GM21723 (cell line): ENCODE measurements around the gene AMPD3.

Experiments used
- ATAC-seq: cut with Tn5 transposase; IDR thresholded peaks from one replicate; pipeline ENCODE4 v1.9.1; 2021; ENCODE audit warnings: mild to moderate bottlenecking, moderate library complexity; ENCODE audit not compliant: unreplicated experiment

The AMPD3 gene

DNA sequence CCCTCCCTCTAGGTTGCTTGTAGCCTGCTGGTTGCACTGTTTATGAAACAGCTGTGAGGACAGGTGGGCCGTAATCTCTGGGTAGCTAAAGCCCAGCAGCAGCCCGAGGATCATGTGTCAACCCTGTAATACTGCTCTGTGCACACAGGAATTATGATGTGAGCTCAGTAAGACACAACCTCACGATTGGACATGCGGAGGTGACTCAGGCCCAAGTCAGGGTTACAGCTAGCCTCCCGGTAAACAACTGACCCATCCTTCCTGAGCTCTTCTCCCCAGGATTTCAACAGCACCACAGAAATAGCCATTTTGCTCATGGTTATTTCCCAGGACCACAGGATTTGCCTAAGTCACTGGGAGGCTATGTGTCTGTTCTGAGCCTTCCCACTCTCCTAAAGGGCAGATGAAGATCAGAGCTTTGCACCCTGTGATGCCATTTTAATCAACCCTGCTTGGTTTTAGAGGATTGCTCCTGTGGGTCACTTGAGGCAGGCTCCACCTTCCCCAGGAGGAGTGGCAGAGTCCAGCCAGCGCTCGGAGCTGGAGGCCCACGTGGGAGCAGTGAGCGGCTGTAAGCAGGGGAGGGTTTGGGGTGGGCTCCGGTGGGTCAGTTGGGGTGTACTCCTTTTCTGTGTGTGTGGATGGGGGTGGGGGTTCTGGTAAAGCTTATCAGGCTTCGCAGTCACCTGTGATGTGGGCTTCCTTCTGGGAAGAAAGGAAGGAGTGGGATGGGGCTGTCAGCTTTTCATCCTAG lies at the start of gene AMPD3:
TSS of gene AMPD3 (plus strand) at position 387 of the 754 bp plus-strand sequence. CDS start 6,256 bp downstream, outside the sequence.
- peak; percentile 15 for ATAC-seq

DNA sequence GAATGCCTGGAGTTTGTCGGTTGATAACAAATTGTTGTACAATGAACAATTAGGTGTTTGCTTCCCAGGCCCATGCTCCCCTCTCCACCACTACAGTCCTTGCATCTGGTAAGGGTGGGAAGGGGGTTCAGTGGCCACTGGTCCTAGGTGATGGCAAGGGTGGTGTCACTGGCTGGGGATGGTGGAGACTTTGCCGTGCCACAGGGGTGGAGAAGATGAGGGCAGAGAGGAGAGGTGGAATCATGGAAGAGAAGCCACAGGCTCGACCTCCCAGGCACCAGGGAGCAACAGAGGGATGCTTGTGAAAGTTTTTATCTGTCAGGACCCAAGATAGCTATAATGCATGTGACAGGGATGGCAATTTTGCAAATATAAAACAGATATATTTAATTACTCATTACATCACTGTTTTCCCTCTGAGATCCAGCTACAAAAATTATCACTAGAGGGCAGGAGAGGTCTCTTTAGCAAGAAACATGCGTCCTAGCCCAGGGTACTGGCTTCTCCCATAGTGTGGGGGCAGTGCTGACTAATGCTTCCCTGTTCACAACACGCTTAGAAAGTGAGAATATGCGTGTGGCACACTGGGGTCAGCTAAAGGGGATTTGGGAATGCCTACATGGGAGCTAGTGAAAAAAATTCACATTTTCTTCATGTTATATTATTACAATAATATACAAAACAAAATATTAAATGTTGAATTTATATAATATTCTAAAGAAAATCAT lies 49.0 kb upstream of the AMPD3 start:
- peak; percentile 68 for ATAC-seq

DNA sequence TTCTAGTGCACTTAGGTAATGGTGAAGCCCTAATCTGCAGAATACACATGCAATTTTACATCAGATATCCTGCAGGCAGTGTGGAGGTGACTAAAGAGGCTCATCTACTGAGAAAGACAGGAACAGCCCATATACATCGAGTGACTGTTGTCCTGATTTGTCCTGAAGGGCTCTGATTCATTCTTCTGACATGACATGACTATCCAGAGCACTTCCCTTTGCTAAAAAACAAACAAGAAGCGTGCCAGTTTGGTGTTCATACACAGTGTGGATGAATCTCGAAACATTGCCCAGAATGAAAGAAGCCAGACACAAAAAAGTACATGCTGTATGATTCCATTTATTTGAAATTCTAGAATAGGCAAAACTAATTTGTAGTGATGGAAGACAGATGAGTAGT lies 48.0 kb upstream of the AMPD3 start:
- no peak for ATAC-seq

DNA sequence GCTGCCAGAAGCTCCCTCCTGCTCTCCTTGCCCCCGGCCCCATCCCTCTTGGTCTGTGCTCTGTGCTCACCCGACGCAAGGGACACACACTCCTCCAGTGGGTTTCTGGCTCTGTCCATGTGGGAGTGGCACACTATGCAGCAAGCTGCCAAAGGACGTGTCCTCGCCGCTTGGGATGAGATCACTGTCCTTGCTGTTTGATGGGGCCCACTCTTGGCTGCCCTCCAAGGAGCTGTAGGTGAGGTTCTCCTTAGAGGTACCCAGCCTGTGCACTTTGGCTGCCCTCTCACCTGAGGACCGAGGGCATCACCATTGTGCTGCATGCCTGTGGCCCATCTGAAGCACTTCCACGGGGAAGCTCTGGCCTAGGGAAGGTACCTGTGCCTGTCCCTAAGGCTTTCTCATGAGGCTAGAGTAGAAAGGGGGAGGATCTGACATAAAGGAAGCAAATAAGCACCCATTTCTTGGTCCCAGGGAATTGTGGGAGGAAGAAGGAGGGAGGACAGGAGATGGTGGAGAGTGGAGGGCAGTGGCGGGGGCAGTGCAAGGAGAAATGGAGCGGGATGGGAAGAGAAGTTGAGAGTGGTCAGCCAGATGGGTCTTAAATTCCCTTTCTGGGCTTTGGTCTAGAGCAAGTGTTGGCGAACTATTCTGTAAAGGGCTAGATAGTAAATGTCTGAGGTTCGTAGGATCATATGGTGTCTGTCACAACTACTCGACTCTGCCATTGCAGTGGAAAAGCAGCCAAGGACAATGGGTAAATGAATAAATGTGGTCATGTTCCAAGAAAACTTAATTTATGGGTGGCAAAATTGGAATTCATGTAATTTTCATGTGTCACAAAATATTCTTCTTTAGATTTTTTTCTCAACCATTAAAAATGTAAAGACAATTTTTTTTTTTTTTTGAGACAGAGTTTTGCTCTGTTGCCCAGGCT lies 47.0 kb upstream of the AMPD3 start:
- no peak for ATAC-seq

DNA sequence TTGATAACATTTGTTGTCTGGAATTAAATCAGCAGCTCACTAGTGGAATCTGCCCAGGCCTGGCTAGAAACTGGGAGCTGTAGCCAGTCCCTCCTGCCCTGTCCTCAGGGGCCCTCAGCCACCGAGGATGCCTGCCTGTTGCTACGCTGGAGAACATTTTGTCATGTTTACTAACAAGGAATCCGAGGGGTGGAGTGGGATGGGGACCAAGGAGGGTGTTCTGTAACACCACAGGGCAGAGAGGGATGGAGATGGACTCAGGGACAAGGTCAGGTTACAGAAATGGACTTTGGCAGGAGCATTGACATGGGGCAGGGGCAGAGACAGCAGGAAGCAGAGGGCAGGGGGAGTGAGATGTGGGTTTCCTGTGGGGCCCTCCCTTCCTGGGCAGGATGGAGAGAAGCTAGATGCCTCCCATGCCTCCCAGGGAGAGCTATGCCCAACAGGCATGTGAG lies 45.8 kb upstream of the AMPD3 start:
- no peak for ATAC-seq

DNA sequence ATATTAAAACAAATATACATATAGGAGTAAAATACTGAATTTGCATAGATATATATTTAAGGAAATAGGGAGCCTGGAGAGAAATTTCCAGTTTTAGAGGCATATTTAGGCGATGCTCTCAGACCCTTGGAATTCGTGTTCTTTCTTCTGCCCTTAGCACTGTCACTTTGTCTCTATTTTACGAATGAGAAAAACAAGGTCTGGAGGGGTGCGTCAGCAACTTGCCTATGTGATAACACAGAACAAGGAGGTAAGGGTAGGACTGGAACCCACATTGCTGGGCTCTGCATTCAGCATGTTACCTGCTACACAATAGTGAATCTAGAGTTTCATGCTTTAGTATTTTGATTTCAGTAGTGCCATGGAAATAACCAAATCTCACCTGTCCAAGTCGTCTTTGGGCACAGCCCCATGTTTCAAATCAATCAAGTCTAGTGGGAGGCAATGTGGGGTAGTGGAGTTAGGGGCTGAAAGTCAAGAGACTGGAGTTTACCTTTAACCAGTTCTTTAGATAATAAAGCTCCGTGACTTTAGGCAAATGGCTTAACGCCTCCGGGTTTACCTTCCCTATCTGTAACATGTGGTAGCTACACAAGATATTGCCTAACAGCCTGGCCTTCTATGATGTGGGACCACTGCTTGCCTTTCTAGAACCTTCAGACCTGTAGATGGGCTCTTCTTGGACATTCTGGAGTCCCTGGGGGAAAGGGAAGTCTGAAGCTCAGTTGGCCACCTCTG lies 44.8 kb upstream of the AMPD3 start:
- no peak for ATAC-seq

DNA sequence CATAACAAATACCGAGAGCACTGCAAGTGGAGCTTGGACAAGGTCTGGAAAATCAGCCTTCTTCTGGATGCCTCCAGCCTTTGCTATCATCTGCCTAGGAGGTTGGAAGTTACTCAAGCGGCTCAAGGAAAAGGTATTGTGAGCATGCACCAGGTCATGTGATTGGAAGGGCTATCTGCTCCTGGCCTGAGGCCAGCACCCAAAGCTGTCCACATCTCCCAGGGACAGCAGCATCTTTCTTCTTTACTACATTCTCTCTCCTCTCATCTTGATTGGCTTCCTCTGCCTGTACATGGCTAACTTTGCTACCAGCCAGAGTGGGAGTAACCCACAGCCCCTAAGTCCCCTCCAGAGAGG lies 44.2 kb upstream of the AMPD3 start:
- no peak for ATAC-seq

DNA sequence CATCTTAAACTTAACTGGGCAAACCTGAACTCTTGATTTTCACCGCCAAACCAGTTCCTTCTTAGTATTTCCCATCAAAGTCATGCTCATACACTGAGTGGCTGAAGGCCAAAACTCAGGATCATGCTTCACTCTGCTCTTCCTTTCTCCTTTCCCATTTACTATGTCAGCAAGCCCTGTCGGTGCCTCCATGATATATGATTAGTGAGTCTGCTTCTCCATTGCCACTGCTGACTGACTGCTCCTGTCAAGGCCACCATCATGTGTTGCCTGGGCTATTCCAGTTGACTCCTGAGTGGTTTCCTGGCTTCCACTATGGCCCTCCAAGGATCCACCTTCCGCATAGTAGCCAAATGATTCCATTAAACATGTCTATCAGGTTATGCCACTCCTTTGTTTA lies 42.8 kb upstream of the AMPD3 start:
- no peak for ATAC-seq

DNA sequence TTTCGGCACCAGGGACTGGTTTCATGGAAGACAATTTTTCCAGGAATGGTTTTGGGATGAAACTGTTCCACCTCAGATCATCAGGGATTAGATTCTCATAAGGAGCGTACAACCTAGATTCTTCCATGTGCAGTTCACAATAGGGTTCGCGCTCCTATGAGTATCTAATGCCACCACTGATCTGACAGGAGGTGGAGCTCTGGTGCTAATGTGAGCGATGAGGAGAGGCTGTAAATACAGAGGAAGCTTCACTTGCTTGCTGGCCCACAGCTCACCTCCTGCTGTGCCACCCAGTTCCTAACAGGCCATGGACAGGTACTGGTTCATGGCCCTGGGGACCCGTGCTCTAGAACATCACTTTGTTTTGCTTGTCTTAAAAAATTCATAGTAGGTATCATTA lies 41.8 kb upstream of the AMPD3 start:
- peak; percentile 64 for ATAC-seq

DNA sequence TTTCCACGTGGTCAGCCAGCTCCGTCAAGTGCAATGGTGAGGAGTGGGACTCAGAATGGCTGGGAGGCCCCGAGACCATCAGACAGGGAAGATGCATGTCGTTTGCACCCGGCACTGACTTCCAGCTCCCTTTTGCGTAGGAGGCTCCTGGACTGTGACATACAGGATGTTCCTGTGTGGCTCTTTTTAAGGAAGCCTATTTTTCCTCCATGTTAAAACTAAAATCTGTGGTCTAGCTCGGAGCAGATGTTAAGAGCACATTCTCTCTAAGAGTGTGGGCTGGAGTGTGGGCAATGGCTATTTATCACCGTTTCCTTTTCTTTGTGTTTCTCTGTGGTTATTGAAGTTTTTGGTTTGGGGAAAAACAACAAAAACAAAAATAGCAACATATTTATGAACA lies 40.9 kb upstream of the AMPD3 start:
- ATAC-seq: no peak

DNA sequence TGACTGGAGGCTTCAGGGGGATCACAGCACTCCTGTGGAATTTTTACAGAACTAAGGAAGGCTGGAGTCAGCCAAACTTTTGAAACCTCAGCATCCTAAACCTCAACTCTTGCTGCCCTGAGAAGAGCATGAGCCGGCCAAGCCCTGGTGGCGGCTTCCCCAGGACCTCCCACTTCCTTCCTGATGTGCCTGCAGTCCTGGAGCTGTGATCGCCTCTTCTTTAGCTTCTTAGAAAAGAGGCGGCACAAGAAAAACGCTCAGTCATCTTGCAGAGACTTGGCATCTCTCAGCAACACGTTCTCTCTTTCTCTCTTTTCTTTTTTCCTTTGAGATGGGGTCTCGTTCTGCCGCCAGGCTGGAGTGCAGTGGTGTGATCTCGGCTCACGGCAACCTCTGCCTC lies 40.4 kb upstream of the AMPD3 start:
- ATAC-seq: no peak

DNA sequence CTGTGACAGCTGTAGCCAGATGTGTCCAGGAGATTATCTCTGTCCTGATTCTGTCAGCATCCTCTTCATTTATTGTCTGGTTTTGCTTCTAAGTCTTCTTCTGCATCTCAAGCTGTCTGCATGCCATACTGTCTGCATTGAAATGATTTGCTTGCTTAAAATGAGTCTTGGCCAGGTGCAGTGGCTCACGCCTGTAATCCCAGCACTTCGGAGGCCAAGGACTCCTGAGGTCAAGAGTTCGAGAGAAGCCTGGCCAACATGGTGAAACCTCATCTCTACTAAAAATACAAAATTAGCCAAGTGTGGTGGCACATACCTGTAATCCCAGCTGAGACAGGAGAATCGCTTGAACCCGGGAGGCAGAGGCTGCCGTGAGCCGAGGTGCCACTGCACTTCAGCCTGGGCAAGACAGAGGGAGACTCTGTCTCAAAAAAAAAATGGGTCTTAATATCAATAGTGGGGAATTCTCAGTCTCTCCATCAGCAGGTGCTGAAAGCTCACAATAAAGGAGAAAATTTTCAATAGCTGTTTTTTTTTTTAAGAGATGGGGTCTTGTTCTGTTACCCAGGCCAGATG lies 39.2 kb upstream of the AMPD3 start:
- ATAC-seq: no peak

DNA sequence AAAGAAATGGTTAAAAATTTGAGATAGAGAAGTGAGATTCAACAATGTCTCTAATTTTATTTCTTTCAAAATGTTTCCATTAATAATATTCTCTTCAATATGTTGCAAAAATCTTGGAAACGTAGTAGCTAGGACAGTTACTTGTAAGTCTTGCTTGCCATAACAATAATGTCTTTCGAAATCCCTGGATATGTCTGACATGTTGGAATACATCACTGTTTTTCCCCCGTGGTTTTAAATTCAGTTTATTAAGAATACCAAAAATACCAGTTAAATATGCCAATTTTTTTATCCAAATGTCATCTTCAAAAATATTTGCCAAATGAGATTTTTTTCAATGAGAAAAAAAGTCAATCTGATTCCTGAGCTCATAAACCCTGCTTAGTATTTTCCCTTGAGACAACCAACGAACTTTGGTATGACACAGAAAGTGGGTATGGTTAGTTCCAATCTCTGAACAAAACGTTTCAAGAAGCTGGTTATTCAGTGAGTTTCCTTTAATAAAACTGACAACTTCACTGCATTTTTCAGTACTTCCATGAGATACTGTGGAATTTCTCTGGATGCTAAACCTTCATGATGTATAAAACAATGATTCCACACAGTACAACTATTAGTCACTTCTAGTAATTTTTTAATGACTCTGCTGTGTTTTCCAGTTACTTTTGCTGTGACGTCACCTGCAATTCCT lies 36.7 kb upstream of the AMPD3 start:
- ATAC-seq: no peak

DNA sequence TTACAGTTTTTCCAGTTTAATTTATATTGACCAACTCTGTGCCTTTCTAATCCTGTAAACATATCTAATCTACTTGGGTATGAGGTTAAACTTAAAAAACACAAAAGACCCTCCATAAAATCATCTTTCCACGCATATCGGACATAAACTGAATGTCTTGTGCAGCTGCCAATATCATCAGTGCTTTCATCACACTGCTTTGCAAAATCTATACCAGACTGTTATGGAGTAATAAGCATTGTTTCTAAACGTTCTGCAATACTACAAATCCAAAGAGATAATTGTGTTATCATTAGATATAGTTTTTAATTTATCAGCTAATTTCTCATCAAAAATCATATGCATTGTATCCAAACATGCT lies 36.1 kb upstream of the AMPD3 start:
- no peak for ATAC-seq

DNA sequence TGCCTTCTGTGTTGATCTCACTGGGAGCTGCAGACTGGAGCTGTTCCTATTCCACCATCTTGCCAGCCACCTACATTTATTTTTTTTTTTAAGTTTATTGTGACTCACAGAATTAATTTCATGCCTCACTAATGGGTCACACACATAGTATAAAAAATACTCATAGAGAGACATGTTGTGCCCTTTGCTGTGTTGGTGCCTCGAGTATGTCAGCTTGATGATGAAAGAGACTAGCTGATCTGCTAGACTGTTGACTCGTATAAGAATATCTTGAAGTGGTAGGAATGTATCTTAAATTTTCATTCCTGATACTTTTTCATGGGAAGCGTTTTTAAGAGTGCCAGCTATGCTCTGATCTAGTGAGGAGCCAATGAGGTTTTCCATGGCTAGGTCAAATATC lies 28.6 kb upstream of the AMPD3 start:
- no peak for ATAC-seq

DNA sequence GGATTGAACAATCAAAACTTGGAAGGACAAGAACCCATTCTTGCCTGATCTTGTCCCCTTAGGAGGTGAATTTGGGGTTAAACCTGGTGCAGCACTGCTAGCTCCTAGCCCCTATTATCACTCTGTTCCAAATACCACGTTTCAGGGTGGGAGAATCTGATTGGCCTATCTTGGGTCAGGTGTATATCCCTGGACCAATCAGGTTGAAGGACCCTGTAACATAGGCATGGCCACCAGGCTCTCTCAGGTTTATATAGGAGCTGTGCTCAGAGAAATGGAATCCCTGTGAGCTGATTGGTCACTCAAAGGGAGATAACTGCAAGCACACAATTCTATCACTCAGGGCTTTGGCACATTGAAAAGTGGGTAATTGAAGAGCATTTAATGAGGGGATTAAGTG lies 26.6 kb upstream of the AMPD3 start:
- no peak for ATAC-seq

DNA sequence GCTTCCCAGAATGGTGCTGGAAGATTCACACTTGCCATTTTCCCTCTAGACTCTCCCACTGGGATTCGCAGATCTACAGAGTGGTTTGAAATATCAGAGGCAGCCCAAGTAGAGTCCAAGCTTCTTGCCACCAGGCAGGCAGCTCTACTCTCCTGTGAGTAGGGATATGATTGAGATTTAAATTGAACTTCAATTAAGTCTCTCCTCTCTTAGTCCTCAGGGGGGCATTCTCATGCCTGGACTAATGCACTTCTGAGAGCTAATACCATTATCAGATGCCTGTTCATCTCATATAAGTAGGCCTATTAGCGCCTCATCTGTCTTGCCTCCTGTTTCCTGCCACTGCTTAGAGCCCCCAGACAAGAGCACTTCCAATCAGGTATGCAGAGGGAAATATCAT lies 25.5 kb upstream of the AMPD3 start:
- no peak for ATAC-seq

DNA sequence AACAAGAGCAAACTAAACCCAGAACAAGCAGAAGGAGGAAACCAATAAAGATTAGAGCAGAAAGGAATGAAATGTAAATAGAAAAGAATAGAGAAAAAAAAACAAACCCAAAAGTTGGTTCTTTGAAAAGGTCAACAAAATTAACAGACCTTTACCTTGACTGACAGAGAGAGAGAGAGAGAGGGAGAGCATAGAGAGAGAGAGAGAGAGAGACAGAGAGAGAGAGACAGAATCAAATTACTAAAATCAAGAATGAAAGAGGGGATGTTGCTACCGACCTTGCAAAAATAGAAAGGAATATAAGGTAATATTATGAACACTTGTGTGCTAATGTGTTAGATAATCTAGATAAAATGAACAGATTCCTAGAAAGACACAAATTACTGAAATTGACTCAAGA lies 22.6 kb upstream of the AMPD3 start:
- no peak for ATAC-seq

DNA sequence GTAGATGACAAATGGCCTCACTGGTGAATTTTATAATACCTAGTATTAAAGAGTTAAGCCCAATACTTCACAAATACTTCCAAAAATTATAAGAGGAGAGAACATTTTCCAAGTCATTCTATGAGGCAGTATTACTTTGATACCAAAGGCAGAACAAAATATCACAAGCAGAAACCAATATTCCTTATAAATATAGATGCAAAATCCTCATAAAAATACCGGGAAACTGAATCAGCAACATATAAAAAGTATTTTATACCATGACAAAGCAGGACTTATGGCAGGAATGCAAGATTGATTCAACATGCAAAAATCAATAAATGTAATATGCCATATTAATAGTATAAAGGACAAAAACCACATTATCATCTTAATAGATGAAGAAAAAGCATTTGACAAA lies 22.1 kb upstream of the AMPD3 start:
- ATAC-seq: no peak

DNA sequence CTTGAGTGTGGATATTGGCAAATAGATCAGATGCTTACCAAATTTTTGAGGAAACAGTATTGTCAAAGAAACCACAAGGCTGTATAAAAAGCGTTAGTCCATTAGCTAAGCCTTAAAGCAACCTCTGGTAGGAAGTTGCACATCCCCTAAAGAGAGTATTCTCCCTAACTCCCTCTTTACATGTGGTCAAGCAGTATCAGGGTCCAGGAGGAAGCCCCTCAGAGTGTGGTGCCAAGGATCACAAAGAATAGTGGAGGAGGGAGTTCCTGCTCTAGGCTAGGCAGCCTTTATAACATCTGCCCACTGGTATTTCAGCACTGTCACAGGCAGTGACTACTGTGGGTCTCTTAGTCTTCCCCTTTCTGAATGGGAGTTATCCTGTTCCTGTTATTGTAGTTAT lies 18.8 kb upstream of the AMPD3 start:
- no peak for ATAC-seq
